Ovary (tissue), 9 donors: ENCODE results near the gene FAM3C. TPM values are rescaled to one million over a fixed set of nuclear protein-coding genes. Genes with fewer than 3 reads are reported as not detected.

Experiments
- DNase-seq, 5 donors: peaks; one replicate each; pipeline ENCODE4 v3.0.0-alpha.2; 2019 to 2020
- H3K27ac ChIP-seq, 2 donors: fragments of 200-600 bp; one replicate each; pipeline versions ENCODE4 v1.5.1 to v1.8.0; 2019 to 2022
- H3K27me3 ChIP-seq: fragments of 200-600 bp; one replicate; pipeline ENCODE4 v1.8.0; 2022
- H3K36me3 ChIP-seq: fragments of 200-600 bp; sonication (generic); one replicate; pipeline ENCODE4 v1.5.1; 2019
- H3K4me1 ChIP-seq: one replicate; pipeline ENCODE4 v1.8.1; 2013; ENCODE audit warnings: mild to moderate bottlenecking, moderate library complexity; ENCODE audit not compliant: insufficient read depth
- H3K4me3 ChIP-seq: fragments of 200-600 bp; sonication (generic); one replicate; pipeline ENCODE4 v1.5.1; 2017
- H3K9me3 ChIP-seq, 2 donors: fragments of 200-600 bp in 1 of 2; sonication (generic) in 1 of 2; one replicate each; pipeline versions ENCODE4 v1.5.1 to v1.8.1; 2013 to 2019; ENCODE audit warnings: mild to moderate bottlenecking in 1 of 2, moderate library complexity in 1 of 2
- CTCF ChIP-seq, 3 donors: fragments of 450-650 bp in 2 of 3; fragments of 200-600 bp in 1 of 3; IDR thresholded peaks; one replicate each; pipeline versions ENCODE4 v1.5.1 to v1.8.0; 2016 to 2022; ENCODE audit warnings: antibody characterized with exemption in 3 of 3, mild to moderate bottlenecking in 1 of 3
- EP300 ChIP-seq: sonication (generic); formaldehyde crosslinking; IDR thresholded peaks from one replicate; pipeline ENCODE4 v1.6.1; 2017; ENCODE audit warnings: antibody characterized with exemption
- POLR2A ChIP-seq: fragments of 450-650 bp; IDR thresholded peaks from one replicate; pipeline ENCODE4 v1.6.1; 2017; ENCODE audit warnings: antibody characterized with exemption, mild to moderate bottlenecking, moderate library complexity
- WGBS, 3 donors: extraction: QIAGEN DNeasy Blood & Tissue Kit in 1 of 3; methylation state at CpG; one replicate each; pipeline versions ENCODE4 v1.1.5 to v1.1.7; 2013 to 2017; 5-methylcytosine and 5-hydroxymethylcytosine counted together
- intact Hi-C, 4 donors: fragments of 100-400 bp; cut with DNase I; formaldehyde crosslinking; loops; one replicate each; pipeline versions ENCODE4 v1.11.0 to v1.15.1; 2022 to 2023
- polyA plus RNA-seq, 2 donors: library from polyadenylated mRNA; stranded (reverse); fragments of 200-250 nt in 1 of 2; fragments of 350-450 nt in 1 of 2; fragmentation: Illumina TruSeq in 1 of 2; extraction: RNeasy Lipid Tissue Mini Kit (QIAGEN cat#74804) in 1 of 2; gene quantifications; one replicate each; pipeline ENCODE4 v1.2.3, GENCODE V29; 2013 to 2014
- total RNA-seq, 7 donors: library from RNA; depleted of rRNA in 2 of 7; stranded (reverse); fragments of >200 nt in 2 of 7; fragmentation: NEBNext Ultra II Directional in 3 of 7; extraction: Animal tissue kit (Norgen Biotek cat#: 25700) in 3 of 7; gene quantifications; one replicate each; pipeline versions ENCODE4 v1.1.0 to v1.2.4, GENCODE V29; 2016 to 2023
- donor health status: DM: no; HTN: no; CAD: no; lungs with moderate emphysema.
- donor health status: DM: no; HTN: no; CAD: no.
- donor health status: Bipolar disorder and iron deficiency.
- donor health status: DM: yes; HTN: yes; CAD: no.
- donor health status: DM: no; HTN: no; CAD: no.
- donor health status: DM: yes; HTN: yes; CAD: no.

Gene FAM3C
- total and polyA plus RNA-seq, 9 donors: 31.8 to 88.9 (median 48.5) TPM

DNA sequence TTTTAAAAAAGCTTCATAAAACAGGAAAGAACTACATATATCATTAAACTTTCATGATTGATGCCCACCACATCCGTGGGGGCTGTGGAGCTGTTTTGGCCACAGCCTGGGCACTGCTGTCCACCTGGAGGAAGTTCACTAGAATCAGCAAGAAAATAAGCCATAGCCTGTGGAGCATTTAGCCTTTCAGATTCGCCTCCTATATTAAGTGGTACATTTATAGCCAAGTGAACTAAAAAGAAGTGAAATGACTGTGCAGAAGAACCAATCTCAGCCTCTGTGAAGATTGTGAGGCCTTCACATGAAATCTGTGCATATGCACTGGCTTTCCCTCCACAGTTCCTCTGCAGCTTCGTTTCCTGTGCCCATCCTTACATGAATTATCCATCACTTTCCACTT is 43.8 kb downstream of the FAM3C start:
- intact Hi-C loops: no loop called here
- Histone ChIP-seq H3K27ac (no peak overlapping the region), H3K4me1 (no peaks in the 10 kb centered on the region), H3K36me3 (no peaks in the 10 kb centered on the region), H3K9me3 (no peaks in the 10 kb centered on the region), H3K27me3 (no peaks in the 10 kb centered on the region), H3K4me3 (no peak overlapping the region)
- no peak for DNase-seq
- WGBS, 3 donors: 79 to 86% (median 85%) methylated on average over 3 of the region's 3 CpGs
- TF ChIP-seq POLR2A: no peak
- TF ChIP-seq EP300: no peak
- TF ChIP-seq CTCF (IDR thresholded peaks at IDR 0.05): no peak

DNA sequence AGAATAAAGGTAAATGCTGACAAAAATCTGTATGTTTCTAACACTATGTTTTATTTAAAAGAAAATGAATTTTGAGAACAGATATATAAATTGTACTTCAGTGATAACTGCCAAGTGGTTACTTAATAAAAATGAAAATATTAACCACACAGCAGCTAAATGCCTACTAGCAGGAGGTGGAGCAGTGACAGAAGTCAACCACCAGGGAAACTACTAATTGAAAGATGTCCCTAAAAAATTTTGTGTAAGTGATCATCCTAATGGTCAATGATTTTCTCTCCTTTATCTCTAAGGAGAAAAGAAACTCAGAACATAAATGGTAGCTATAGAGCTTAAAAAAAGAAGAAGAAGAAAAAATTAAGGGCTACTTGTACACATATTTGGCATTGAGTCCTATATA is 44.4 kb downstream of the FAM3C start:
- Histone ChIP-seq H3K4me1 (no peaks in the 10 kb centered on the region), H3K4me3 (no peak overlapping the region), H3K27me3 (no peaks in the 10 kb centered on the region), H3K36me3 (no peaks in the 10 kb centered on the region), H3K9me3 (no peaks in the 10 kb centered on the region), H3K27ac (no peak overlapping the region)
- intact Hi-C loops: no loop called here
- no peak for TF ChIP-seq EP300
- no peak for TF ChIP-seq POLR2A
- no peak for TF ChIP-seq CTCF (IDR thresholded peaks at IDR 0.05)
- no peak for DNase-seq

- DNase-seq: no peak
- intact Hi-C loops: no loop called here
- Histone ChIP-seq H3K27me3 (no peaks in the 10 kb centered on the region), H3K4me3 (no peak overlapping the region), H3K36me3 (no peaks in the 10 kb centered on the region), H3K4me1 (no peaks in the 10 kb centered on the region), H3K9me3 (no peaks in the 10 kb centered on the region), H3K27ac (no peak overlapping the region)
- TF ChIP-seq POLR2A: no peak
- no peak for TF ChIP-seq CTCF (IDR thresholded peaks at IDR 0.05)
- TF ChIP-seq EP300: no peak
- 93 to 98% (median 96%) methylated on average over 1 of the region's 1 CpG for WGBS, 3 donors
These were observed 51.6 kb downstream of the FAM3C start for GRCh38 chr7:121344497-121344896.

- DNase-seq: no peak
- Histone ChIP-seq H3K9me3 (no peaks in the 10 kb centered on the region), H3K27ac (no peak overlapping the region), H3K36me3 (no peaks in the 10 kb centered on the region), H3K4me3 (no peak overlapping the region), H3K4me1 (no peaks in the 10 kb centered on the region), H3K27me3 (no peaks in the 10 kb centered on the region)
- TF ChIP-seq EP300 (no peak), CTCF (IDR thresholded peaks at IDR 0.05) (no peak), POLR2A (no peak)
- intact Hi-C loops: no loop called here
- 68 to 81% (median 77%) methylated on average over 2 of the region's 2 CpGs for WGBS, 3 donors
These were observed 52.0 kb downstream of the FAM3C start for GRCh38 chr7:121344093-121344492.

GRCh38 chr7:121343302-121343701 is 52.8 kb downstream of the FAM3C start:
- no peak overlapping the region for H3K4me3 ChIP-seq
- H3K4me1 ChIP-seq: no peaks in the 10 kb centered on the region
- WGBS, 3 donors: 37 to 52% (median 46%) methylated on average over 3 of the region's 3 CpGs
- TF ChIP-seq POLR2A (no peak), CTCF (IDR thresholded peaks at IDR 0.05) (no peak), EP300 (no peak)
- H3K9me3 ChIP-seq: no peaks in the 10 kb centered on the region
- no peak overlapping the region for H3K27ac ChIP-seq
- intact Hi-C loops: no loop called here
- no peaks in the 10 kb centered on the region for H3K36me3 ChIP-seq
- DNase-seq: no peak
- no peaks in the 10 kb centered on the region for H3K27me3 ChIP-seq
